ENCODE data around the gene ZNF775. TPM values are rescaled to one million over a fixed set of nuclear protein-coding genes. Genes with fewer than 3 reads are reported as not detected.

ZNF775 gene
- total RNA-seq, 1 experiment from 2014 or later = 3.7 TPM

DNA sequence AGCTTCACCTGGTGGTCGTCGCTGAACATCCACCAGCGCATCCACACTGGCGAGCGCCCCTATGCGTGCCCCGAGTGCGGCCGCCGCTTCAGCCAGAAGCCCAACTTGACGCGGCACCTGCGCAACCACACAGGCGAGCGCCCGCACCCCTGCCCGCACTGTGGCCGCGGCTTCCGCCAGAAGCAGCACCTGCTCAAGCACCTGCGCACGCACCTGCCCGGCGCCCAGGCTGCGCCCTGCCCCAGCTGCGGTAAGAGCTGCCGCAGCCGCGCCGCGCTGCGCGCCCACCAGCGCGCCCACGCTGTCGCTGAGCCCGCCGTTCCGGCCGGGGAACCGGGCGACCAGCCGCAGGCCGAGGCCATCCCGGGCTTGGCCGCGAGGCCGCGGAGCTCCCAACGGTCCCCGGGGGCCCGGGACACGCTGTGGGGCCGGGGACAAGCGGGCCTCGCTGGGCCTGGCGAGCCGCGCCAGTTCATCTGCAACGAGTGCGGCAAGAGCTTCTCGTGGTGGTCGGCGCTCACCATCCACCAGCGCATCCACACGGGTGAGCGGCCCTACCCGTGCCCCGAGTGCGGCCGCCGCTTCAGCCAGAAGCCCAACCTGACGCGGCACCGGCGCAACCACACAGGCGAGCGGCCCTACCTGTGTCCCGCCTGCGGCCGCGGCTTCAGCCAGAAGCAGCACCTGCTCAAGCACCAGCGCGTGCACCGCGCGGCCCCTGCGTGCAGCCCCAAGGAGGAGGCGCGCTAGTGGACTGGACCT is 18.4 kb downstream of the ZNF775 start:
- H3K9me2 ChIP-seq (replicated peaks; ENCODE audit: low read length) = no peaks in the 10 kb centered on the region
- no TSS peak for BruUV-seq (replicated peaks)
- no peak overlapping the region for H3K27ac ChIP-seq (ENCODE audit: low read length)
- H3K4me2 ChIP-seq (ENCODE audit: low read length) = no peak overlapping the region
- peaks cover 21% of the 10 kb centered on the region for H3K4me1 ChIP-seq (ENCODE audit: insufficient read depth, low read length)
- ChIA-PET CTCF (no interaction called here), POLR2A (ENCODE audit: unreplicated experiment) (no interaction called here)
- no peaks in the 10 kb centered on the region for H3K9me3 ChIP-seq (ENCODE audit: low read length)
- H3F3A ChIP-seq (ENCODE audit: low read length, unreplicated experiment) = no peaks in the 10 kb centered on the region
- TF ChIP-seq, protein P1, sequence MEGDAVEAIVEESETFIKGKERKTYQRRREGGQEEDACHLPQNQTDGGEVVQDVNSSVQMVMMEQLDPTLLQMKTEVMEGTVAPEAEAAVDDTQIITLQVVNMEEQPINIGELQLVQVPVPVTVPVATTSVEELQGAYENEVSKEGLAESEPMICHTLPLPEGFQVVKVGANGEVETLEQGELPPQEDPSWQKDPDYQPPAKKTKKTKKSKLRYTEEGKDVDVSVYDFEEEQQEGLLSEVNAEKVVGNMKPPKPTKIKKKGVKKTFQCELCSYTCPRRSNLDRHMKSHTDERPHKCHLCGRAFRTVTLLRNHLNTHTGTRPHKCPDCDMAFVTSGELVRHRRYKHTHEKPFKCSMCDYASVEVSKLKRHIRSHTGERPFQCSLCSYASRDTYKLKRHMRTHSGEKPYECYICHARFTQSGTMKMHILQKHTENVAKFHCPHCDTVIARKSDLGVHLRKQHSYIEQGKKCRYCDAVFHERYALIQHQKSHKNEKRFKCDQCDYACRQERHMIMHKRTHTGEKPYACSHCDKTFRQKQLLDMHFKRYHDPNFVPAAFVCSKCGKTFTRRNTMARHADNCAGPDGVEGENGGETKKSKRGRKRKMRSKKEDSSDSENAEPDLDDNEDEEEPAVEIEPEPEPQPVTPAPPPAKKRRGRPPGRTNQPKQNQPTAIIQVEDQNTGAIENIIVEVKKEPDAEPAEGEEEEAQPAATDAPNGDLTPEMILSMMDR (conservative IDR thresholded peaks at IDR 0.05; ENCODE audit: low read depth, low read length) = no peak
- no peak for TF ChIP-seq EZH2phosphoT487 (IDR thresholded peaks at IDR 0.05; ENCODE audit: borderline replicate concordance, low read length)
- no peak for TF ChIP-seq EZH2 (IDR thresholded peaks at IDR 0.05; ENCODE audit: low read length, unreplicated experiment)
- DNase-seq (no peak), ATAC-seq (no peak)
- no peak overlapping the region for H3K4me3 ChIP-seq (ENCODE audit: low read length)
- H4K20me1 ChIP-seq (ENCODE audit: low read length) = no peaks in the 10 kb centered on the region
- H3K27me3 ChIP-seq (ENCODE audit: low read length) = no peaks in the 10 kb centered on the region
- no peaks in the 10 kb centered on the region for H3K36me3 ChIP-seq (ENCODE audit: low read depth, low read length)
- intact Hi-C loops (cut with micrococcal nuclease) = no loop called here
- H3K9ac ChIP-seq (ENCODE audit: low read length) = no peak overlapping the region
- H2AFZ ChIP-seq (ENCODE audit: low read length) = no peak overlapping the region
- H3K79me2 ChIP-seq (ENCODE audit: low read length) = no peaks in the 10 kb centered on the region

- CTCF ChIA-PET = no interaction called here
- Histone ChIP-seq H3K27ac (ENCODE audit: low read length) (no peak overlapping the region), H3K9me3 (ENCODE audit: low read length) (no peaks in the 10 kb centered on the region), H3K36me3 (ENCODE audit: low read depth, low read length) (no peaks in the 10 kb centered on the region), H2AFZ (ENCODE audit: low read length) (no peak overlapping the region), H3K9me2 (replicated peaks; ENCODE audit: low read length) (no peaks in the 10 kb centered on the region), H3K27me3 (ENCODE audit: low read length) (no peaks in the 10 kb centered on the region), H3K9ac (ENCODE audit: low read length) (no peak overlapping the region), H3F3A (ENCODE audit: low read length, unreplicated experiment) (no peaks in the 10 kb centered on the region), H3K4me2 (ENCODE audit: low read length) (no peak overlapping the region), H3K79me2 (ENCODE audit: low read length) (no peaks in the 10 kb centered on the region), H3K4me1 (ENCODE audit: insufficient read depth, low read length) (peaks cover 21% of the 10 kb centered on the region), H4K20me1 (ENCODE audit: low read length) (no peaks in the 10 kb centered on the region), H3K4me3 (ENCODE audit: low read length) (no peak overlapping the region)
- ATAC-seq (no peak), DNase-seq (no peak)
- intact Hi-C loops (cut with micrococcal nuclease) = no loop called here
- BruUV-seq (replicated peaks) = no TSS peak
- TF ChIP-seq EZH2phosphoT487 (IDR thresholded peaks at IDR 0.05; ENCODE audit: borderline replicate concordance, low read length) = no peak
- TF ChIP-seq, protein P1 (conservative IDR thresholded peaks at IDR 0.05; ENCODE audit: low read depth, low read length) = no peak
- TF ChIP-seq EZH2 (IDR thresholded peaks at IDR 0.05; ENCODE audit: low read length, unreplicated experiment) = no peak
- POLR2A ChIA-PET (ENCODE audit: unreplicated experiment) = no interaction called here
Measured at GRCh38 chr7:150398108-150398964, 19.2 kb downstream of the ZNF775 start.

DNA sequence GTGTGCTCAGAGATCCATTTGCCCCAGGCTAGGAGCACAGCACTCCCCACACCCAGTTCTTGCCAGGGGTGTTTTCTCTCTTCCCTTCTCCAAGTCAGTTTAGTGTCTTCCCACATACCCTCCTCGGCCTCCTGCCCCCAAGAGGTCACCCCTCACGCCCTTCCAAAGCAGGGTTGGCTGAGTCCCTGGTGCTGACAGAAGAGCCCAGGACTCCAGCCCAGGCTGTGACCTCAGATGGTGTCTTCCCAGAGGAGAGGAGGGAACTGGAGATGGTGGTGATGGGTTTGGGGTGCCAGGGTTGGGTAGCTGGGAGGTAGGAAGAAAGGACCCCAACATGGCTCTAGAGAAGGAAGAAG is 19.8 kb downstream of the ZNF775 start:
- TF ChIP-seq EZH2phosphoT487 (IDR thresholded peaks at IDR 0.05; ENCODE audit: borderline replicate concordance, low read length) (no peak), EZH2 (IDR thresholded peaks at IDR 0.05; ENCODE audit: low read length, unreplicated experiment) (no peak)
- TF ChIP-seq, protein P1 (conservative IDR thresholded peaks at IDR 0.05; ENCODE audit: low read depth, low read length) = no peak
- POLR2A ChIA-PET (ENCODE audit: unreplicated experiment) = no interaction called here
- DNase-seq = no peak
- H4K20me1 ChIP-seq (ENCODE audit: low read length) = no peaks in the 10 kb centered on the region
- no peak overlapping the region for H3K4me2 ChIP-seq (ENCODE audit: low read length)
- no TSS peak for BruUV-seq (replicated peaks)
- no peaks in the 10 kb centered on the region for H3K27me3 ChIP-seq (ENCODE audit: low read length)
- H3K79me2 ChIP-seq (ENCODE audit: low read length) = no peaks in the 10 kb centered on the region
- no peaks in the 10 kb centered on the region for H3K9me2 ChIP-seq (replicated peaks; ENCODE audit: low read length)
- no peak overlapping the region for H2AFZ ChIP-seq (ENCODE audit: low read length)
- no peak overlapping the region for H3K9ac ChIP-seq (ENCODE audit: low read length)
- no peaks in the 10 kb centered on the region for H3F3A ChIP-seq (ENCODE audit: low read length, unreplicated experiment)
- H3K9me3 ChIP-seq (ENCODE audit: low read length) = no peaks in the 10 kb centered on the region
- no peak for ATAC-seq
- H3K4me3 ChIP-seq (ENCODE audit: low read length) = no peak overlapping the region
- intact Hi-C loops (cut with micrococcal nuclease) = no loop called here
- no peaks in the 10 kb centered on the region for H3K36me3 ChIP-seq (ENCODE audit: low read depth, low read length)
- H3K27ac ChIP-seq (ENCODE audit: low read length) = no peak overlapping the region
- peaks cover 21% of the 10 kb centered on the region for H3K4me1 ChIP-seq (ENCODE audit: insufficient read depth, low read length)
- CTCF ChIA-PET = no interaction called here
